Measurements from ENCODE around the gene HES7.

DNA sequence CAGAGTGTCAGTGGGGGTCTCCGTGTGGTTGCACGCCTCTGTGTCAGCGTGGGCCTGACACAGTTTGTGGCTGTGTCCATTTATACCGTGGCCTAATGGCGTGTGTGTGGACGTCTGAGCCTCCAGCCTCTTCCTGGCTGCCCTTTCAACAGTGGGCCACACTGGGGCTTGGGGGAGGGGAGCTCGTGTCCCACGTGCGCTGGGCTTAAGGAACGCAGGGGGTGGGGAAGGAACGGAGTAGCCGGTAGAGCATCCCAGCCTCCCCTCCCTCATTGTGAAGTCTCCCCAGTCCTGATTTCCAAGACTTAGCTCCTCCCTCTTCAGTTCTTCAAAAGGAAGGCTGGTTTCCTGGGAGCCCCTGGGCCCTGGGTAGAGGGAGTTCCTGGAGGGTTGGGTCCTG is 9.5 kb upstream of the HES7 start:
- TF ChIP-seq OSR1 (CRISPR knock-in tag; IDR thresholded peaks at IDR 0.05), result no peak
- TF ChIP-seq RARB (CRISPR knock-in tag; IDR thresholded peaks at IDR 0.05), result no peak
- no peak for TF ChIP-seq PATZ1 (CRISPR knock-in tag; IDR thresholded peaks at IDR 0.05; ENCODE audit: borderline replicate concordance)
- no peak for TF ChIP-seq TOX (CRISPR knock-in tag; IDR thresholded peaks at IDR 0.05; ENCODE audit: borderline replicate concordance)
- TF ChIP-seq GLIS3 (CRISPR knock-in tag; IDR thresholded peaks at IDR 0.05), result no peak
